Measurements from ENCODE around the gene TBCK. TPM values are rescaled to one million over a fixed set of nuclear protein-coding genes. Genes with fewer than 3 reads are reported as not detected.

Gene TBCK
- total and polyA plus RNA-seq, 2 of the 13 experiments (the other 11 are each of a cell fraction or from before 2014, with no cell fraction given) = 51.0 to 62.4 TPM

- TF ChIP-seq, protein P1, sequence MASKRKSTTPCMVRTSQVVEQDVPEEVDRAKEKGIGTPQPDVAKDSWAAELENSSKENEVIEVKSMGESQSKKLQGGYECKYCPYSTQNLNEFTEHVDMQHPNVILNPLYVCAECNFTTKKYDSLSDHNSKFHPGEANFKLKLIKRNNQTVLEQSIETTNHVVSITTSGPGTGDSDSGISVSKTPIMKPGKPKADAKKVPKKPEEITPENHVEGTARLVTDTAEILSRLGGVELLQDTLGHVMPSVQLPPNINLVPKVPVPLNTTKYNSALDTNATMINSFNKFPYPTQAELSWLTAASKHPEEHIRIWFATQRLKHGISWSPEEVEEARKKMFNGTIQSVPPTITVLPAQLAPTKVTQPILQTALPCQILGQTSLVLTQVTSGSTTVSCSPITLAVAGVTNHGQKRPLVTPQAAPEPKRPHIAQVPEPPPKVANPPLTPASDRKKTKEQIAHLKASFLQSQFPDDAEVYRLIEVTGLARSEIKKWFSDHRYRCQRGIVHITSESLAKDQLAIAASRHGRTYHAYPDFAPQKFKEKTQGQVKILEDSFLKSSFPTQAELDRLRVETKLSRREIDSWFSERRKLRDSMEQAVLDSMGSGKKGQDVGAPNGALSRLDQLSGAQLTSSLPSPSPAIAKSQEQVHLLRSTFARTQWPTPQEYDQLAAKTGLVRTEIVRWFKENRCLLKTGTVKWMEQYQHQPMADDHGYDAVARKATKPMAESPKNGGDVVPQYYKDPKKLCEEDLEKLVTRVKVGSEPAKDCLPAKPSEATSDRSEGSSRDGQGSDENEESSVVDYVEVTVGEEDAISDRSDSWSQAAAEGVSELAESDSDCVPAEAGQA (IDR thresholded peaks at IDR 0.05; ENCODE audit: low read depth) = no peak; the same call in 1 of the 2 replicates
- TF ChIP-seq, protein P1 (CRISPR knock-in tag; IDR thresholded peaks at IDR 0.05; ENCODE audit: borderline replicate concordance) = no peak
- TF ChIP-seq NFIC (IDR thresholded peaks at IDR 0.05; ENCODE audit: low read length) (no peak), ZNF720 (CRISPR knock-in tag; IDR thresholded peaks at IDR 0.05) (no peak), TCF7L2 (IDR thresholded peaks at IDR 0.05; ENCODE audit: low read depth, low read length) (no peak), ZNF441 (CRISPR knock-in tag; IDR thresholded peaks at IDR 0.05; ENCODE audit: borderline replicate concordance) (no peak), ZNF850 (CRISPR knock-in tag; conservative IDR thresholded peaks at IDR 0.05) (no peak), ZBTB20 (CRISPR knock-in tag; IDR thresholded peaks at IDR 0.05; ENCODE audit: borderline replicate concordance, low read depth) (0 out of 2 replicates have a peak, but pooled peaks have one; percentile 33), REL (CRISPR knock-in tag; conservative IDR thresholded peaks at IDR 0.05) (no peak), TAF15 (IDR thresholded peaks at IDR 0.05; ENCODE audit: low read depth, low read length, poor library complexity, severe bottlenecking) (no peak), ZNF790 (CRISPR knock-in tag; IDR thresholded peaks at IDR 0.05; ENCODE audit: borderline replicate concordance) (no peak), MYC (CRISPR knock-in tag; IDR thresholded peaks at IDR 0.05; ENCODE audit: borderline replicate concordance) (no peak; the same call in 1 of the 2 replicates), ZXDC (CRISPR knock-in tag; IDR thresholded peaks at IDR 0.05) (no peak), ZNF329 (CRISPR knock-in tag; IDR thresholded peaks at IDR 0.05; ENCODE audit: low read depth) (peak; percentile 75), ZNF776 (CRISPR knock-in tag; IDR thresholded peaks at IDR 0.05) (no peak; the same call in 1 of the 2 replicates), WIZ (CRISPR knock-in tag; IDR thresholded peaks at IDR 0.05) (no peak), HMG20A (CRISPR knock-in tag; IDR thresholded peaks at IDR 0.05; ENCODE audit: borderline replicate concordance) (no peak), NR2F1 (CRISPR knock-in tag; IDR thresholded peaks at IDR 0.05) (no peak)
- TF ChIP-seq, protein P2, sequence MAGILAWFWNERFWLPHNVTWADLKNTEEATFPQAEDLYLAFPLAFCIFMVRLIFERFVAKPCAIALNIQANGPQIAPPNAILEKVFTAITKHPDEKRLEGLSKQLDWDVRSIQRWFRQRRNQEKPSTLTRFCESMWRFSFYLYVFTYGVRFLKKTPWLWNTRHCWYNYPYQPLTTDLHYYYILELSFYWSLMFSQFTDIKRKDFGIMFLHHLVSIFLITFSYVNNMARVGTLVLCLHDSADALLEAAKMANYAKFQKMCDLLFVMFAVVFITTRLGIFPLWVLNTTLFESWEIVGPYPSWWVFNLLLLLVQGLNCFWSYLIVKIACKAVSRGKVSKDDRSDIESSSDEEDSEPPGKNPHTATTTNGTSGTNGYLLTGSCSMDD (CRISPR knock-in tag; IDR thresholded peaks at IDR 0.05) = no peak
These were observed at the start of gene TBCK, which contains the start of gene AIMP1 (continued) for GRCh38 chr4:106315968-106316772.
